ENCODE data around the gene ARMCX2.
A peak's percentile ranks its signal among the peaks of the same experiment; 100 is the strongest.
"Not testable (repeated sequence)": the region's sequence is repeated elsewhere in the genome, so short reads cannot be mapped to it uniquely, and the experiment has no call there.

Gene ARMCX2

DNA sequence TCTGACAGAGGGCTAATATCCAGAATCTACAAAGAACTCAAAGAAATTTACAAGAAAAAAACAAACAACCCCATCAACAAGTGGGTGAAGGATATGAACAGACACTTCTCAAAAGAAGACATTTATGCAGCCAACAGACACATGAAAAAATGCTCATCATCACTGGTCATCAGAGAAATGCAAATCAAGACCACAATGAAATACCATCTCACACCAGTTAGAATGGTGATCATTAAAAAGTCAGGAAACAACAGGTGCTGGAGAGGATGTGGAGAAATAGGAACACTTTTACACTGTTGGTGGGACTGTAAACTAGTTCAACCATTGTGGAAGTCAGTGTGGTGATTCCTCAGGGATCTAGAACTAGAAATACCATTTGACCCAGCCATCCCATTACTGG, 11.9 kb downstream of the ARMCX2 start:
- CTCF ChIA-PET, H3K36me3 Mint-ChIP-seq, DNase-seq, H3K27me3 Mint-ChIP-seq, H3K9me3 Mint-ChIP-seq, H3K4me1 Mint-ChIP-seq, H3K4me3 Mint-ChIP-seq, H3K27ac Mint-ChIP-seq: not testable (repeated sequence)

DNA sequence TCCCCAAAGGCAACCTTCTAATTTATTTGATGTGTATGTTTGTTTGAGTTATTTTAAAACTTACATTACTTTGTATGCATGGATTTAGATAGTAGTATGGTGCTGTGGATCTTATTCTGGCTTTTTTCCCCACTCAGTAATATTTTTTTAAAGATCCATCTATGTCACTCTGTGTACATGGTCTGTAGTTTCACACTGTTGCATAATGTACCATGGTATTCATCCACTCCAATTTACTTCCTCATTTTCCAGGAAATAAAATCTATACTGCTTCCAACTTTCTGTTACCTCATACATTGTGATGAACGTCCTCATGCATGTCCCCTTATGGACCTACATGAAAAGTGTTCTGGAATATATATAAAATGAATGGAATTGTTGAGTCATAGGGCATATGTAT, 17.6 kb downstream of the ARMCX2 start:
- H3K4me1 Mint-ChIP-seq: no peaks in the 10 kb centered on the region
- CTCF ChIA-PET: no interaction called here
- DNase-seq: no peak
- H3K9me3 Mint-ChIP-seq: no peaks in the 10 kb centered on the region
- H3K27ac Mint-ChIP-seq: no peak overlapping the region
- H3K36me3 Mint-ChIP-seq: no peaks in the 10 kb centered on the region
- H3K27me3 Mint-ChIP-seq: no peaks in the 10 kb centered on the region
- H3K4me3 Mint-ChIP-seq: no peak overlapping the region

DNA sequence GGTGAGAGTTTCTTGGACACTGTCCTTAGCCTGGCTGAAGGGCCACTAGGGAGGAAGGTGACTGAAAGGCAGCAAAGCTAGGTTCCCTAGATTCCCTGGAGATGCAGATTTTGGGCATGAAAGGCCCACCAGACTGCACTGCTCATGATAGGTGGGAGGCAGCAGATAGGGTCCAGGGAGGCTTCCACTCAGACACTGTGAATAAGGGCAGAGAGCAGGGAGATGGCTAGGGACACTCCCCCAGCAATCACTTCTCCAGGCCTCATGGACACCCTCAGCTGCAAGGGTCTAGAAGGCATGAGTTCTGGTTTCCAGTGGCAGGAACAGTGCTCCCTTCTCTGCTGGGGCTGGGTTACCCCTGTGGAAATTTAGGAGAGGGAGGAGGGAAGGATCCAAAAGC, 20.1 kb downstream of the ARMCX2 start:
- Mint-ChIP-seq H3K27me3 (no peaks in the 10 kb centered on the region), H3K27ac (no peak overlapping the region), H3K4me3 (no peak overlapping the region), H3K36me3 (no peaks in the 10 kb centered on the region), H3K4me1 (no peaks in the 10 kb centered on the region), H3K9me3 (no peaks in the 10 kb centered on the region)
- DNase-seq: no peak
- CTCF ChIA-PET: no interaction called here

DNA sequence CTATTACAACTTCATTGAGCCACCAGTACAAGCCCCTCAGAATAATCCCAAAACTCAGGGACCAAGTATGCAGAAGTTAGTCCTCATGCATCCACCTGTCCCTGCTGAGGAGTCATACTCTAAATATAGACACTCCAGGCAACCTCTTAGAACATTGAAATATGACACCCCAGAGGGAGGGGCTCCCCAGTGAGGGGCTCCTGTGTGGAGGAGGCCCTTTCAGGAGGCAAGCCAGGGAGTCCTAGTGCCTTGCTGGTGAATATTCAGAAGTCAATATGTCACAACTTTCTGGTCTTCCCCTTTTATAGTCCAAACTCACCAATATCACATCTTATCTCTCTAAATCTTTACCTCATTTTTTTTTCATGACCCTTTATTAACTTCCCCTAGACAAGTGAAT, 40.3 kb downstream of the ARMCX2 start:
- no peaks in the 10 kb centered on the region for H3K27me3 Mint-ChIP-seq
- H3K4me1 Mint-ChIP-seq: peaks cover 36% of the 10 kb centered on the region
- no peak for DNase-seq
- CTCF ChIA-PET: no interaction called here
- peaks cover 13% of the 10 kb centered on the region for H3K36me3 Mint-ChIP-seq
- H3K9me3 Mint-ChIP-seq: no peaks in the 10 kb centered on the region
- H3K4me3 Mint-ChIP-seq: no peak overlapping the region
- H3K27ac Mint-ChIP-seq: no peak overlapping the region

DNA sequence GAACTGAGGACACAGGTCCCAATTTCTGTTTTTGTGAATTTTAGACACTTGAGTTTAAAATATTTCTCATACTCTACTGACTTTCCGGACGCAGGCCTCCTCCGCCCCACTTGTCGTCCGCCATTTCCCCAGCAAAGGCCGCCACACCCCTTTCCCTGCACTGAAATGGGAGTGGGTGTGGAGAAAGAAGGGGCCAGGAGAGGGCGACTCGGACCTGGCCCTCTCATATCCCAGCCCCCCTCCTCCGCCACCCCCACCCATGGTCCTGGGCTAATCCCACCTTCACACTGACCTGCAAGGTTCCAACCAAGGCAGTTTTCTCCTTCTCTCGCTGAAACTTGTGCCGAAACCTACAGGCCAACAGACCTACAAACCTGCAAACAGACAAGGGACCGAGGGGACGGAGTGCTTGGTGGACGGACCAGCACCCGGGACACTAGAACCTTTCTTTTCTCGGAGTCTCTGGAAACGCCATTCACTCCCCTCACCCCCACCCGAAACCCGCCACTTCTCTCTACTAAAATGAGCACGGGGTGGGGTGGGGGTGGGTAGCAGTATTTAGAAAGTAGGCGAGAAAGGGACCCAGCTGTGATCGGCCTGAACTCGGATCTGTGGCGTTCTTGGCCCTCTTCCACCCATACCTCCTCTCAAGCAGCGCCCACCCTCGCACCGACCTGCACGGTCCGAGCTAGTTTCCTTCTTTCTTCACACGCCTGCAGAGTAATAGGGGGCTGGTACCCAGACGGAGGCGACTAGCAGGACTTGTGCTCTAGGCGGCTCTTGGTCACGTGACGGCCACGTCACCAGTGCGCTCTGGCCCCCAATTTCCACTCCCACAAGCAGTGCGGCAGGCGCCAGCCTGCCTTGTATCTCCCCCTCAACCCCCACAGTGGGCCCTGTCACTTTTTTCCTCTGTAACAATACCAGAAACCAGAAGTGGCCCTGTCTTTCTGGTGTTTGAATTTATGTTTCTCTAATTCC, 42.1 kb downstream of the ARMCX2 start, which contains the start of gene ARMCX6:
TSS of gene ARMCX6 (minus strand) at position 790 of the 981 bp plus-strand sequence. CDS start 1,380 bp downstream, outside the sequence.
- Mint-ChIP-seq H3K9me3 (no peaks in the 10 kb centered on the region), H3K36me3 (peaks cover 4% of the 10 kb centered on the region), H3K27ac (peak within 1 kb of the TSS; percentile 92), H3K4me3 (peak within 1 kb of the TSS; percentile 91), H3K27me3 (no peaks in the 10 kb centered on the region), H3K4me1 (peaks cover 22% of the 10 kb centered on the region)
- DNase-seq: peak; percentile 82
- CTCF ChIA-PET: interaction anchor here (2.4 kb wide), 1 partner anchor 141 kb away, joined by 7 read pairs; no protein-coding TSS in a partner anchor

DNA sequence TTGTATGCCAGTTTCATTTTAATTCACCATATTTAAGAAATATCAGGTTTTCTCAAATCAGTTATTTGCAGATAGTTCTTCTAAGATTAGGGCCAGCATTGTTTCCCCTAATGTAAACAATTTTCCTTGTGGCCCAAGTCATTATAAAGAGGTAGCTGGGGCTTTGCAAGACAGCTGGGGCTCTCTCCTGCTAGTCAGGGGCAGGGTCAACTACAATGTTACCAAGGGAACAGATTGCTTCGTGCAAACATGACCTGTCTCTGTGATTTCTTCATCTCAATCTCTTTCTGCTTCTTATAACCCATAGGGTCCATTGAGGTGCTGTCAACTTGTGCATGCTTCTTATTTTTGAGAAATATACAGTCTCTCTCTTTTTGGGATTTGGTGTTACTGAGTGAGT, 53.9 kb downstream of the ARMCX2 start:
- Mint-ChIP-seq H3K27me3 (no peaks in the 10 kb centered on the region), H3K4me3 (no peak overlapping the region), H3K9me3 (no peaks in the 10 kb centered on the region), H3K4me1 (no peaks in the 10 kb centered on the region), H3K36me3 (no peaks in the 10 kb centered on the region), H3K27ac (no peak overlapping the region)
- DNase-seq: no peak
- CTCF ChIA-PET: interaction anchor here (1.8 kb wide), 1 partner anchor 200 kb away, joined by 3 read pairs; no protein-coding TSS in a partner anchor
